Tongue (tissue), 3 donors: ENCODE data around the gene EDIL3. TPM values are rescaled to one million over a fixed set of nuclear protein-coding genes. Genes with fewer than 3 reads are reported as not detected.

Experiments used
- DNase-seq: peaks from one replicate; pipeline ENCODE4 v3.0.0-alpha.2; 2015
- small RNA-seq: library from RNA; depleted of rRNA; stranded (forward); fragments of <200 nt; gene quantifications from one replicate; pipeline ENCODE3, GENCODE V24; 2014; ENCODE audit warnings: low replicate concordance
- total RNA-seq: library from RNA; depleted of rRNA; stranded (reverse); fragments of >200 nt; gene quantifications from one replicate; pipeline ENCODE4 v1.2.3, GENCODE V29; 2014

The EDIL3 gene
- total RNA-seq, 1 donor from 2014 or later: 11.3 TPM

- DNase-seq: no peak
Observed at GRCh38 chr5:83899326-83899970, 485.2 kb downstream of the EDIL3 start.

GRCh38 chr5:83895860-83896259 lies 488.8 kb downstream of the EDIL3 start:
- DNase-seq: no peak

GRCh38 chr5:83891261-83891660 lies 493.4 kb downstream of the EDIL3 start:
- DNase-seq: no peak

Small RNA genes lying within 50 kb of the gene (small RNA-seq; reads per million reads assigned to genes)
- not detected for gene RNU6-448P
